GM12878 (cell line): ENCODE results near the gene FGD4. TPM values are rescaled to one million over a fixed set of nuclear protein-coding genes. Genes with fewer than 3 reads are reported as not detected.

Experiments
- ATAC-seq: fragments of 200-7000 bp; cut with Tn5 transposase; 3 replicates; pipeline ENCODE4 v1.9.1; 2020; ENCODE audit warnings: mild to moderate bottlenecking, moderate library complexity
- BruUV-seq: library from RNA; stranded (reverse); fragments of 400-500 nt; replicated peaks from 2 replicates; lab custom pipeline; 2021; lab: Mats Ljungman, UMichigan
- CTCF ChIA-PET: fragments of 300-600 bp; sonication (Branson Sonifier 250); formaldehyde crosslinking; extraction: SDS; loops from one replicate; lab custom pipeline; 2021; ENCODE audit warnings: inconsistent platforms; lab: Yijun Ruan, JAX
- POLR2A ChIA-PET: fragments of 350-600 bp; formaldehyde crosslinking; extraction: SDS; loops from one replicate; lab custom pipeline; 2021; ENCODE audit warnings: inconsistent platforms; lab: Charles Lee
- RAD21 ChIA-PET: fragments of 300-600 bp; sonication (Branson Sonifier 250); formaldehyde crosslinking; loops from one replicate; lab custom pipeline; 2023; ENCODE audit warnings: antibody characterized with exemption; ENCODE audit not compliant: unreplicated experiment; lab: Charles Lee
- SMC1A ChIA-PET: fragments of 300-600 bp; sonication (Branson Sonifier 250); formaldehyde crosslinking; loops from one replicate; lab custom pipeline; 2023; ENCODE audit not compliant: unreplicated experiment, uncharacterized antibody; lab: Charles Lee
- DNase-seq: peaks from one replicate; pipeline ENCODE4 v3.0.0-alpha.2; 2011; ENCODE audit warnings: low read depth, low spot score
- FAIRE-seq: peaks from 3 replicates; lab custom pipeline; 2011; peaks lifted over from hg19 to GRCh38; lab: Jason Lieb, UNC
- H2AFZ ChIP-seq: 2 replicates; pipeline ENCODE4 v1.6.0; 2011; ENCODE audit warnings: low read depth, low read length, control low read depth; ENCODE audit not compliant: control insufficient read depth
- H3K27ac ChIP-seq: 2 replicates; pipeline ENCODE4 v1.5.1; 2011; ENCODE audit warnings: control low read depth; ENCODE audit not compliant: control insufficient read depth, insufficient read depth
- H3K27me3 ChIP-seq, 2 experiments: replicated peaks in 1 of 2; 2 replicates each; pipeline versions ENCODE4 v1.6.0 to v1.6.1; 2011; ENCODE audit warnings: low read length in 1 of 2; ENCODE audit not compliant: control insufficient read depth in 2 of 2, insufficient read depth in 2 of 2
- H3K36me3 ChIP-seq, 2 experiments: 2 replicates each; pipeline ENCODE4 v1.5.1; 2011; ENCODE audit warnings: low read length in 1 of 2; ENCODE audit not compliant: control insufficient read depth in 2 of 2, insufficient read depth in 2 of 2
- H3K4me1 ChIP-seq: 2 replicates; pipeline ENCODE4 v1.6.1; 2011; ENCODE audit warnings: mild to moderate bottlenecking, low read length, moderate library complexity, mixed read lengths; ENCODE audit not compliant: control insufficient read depth, insufficient read depth
- H3K4me2 ChIP-seq: 2 replicates; pipeline ENCODE4 v1.6.0; 2011; ENCODE audit warnings: control low read depth; ENCODE audit not compliant: control insufficient read depth, insufficient read depth
- H3K4me3 ChIP-seq: fragments of 200-600 bp; sonication (generic); 2 replicates; pipeline ENCODE4 v1.5.1; 2016
- H3K79me2 ChIP-seq: 2 replicates; pipeline ENCODE4 v1.6.0; 2011; ENCODE audit warnings: low read length; ENCODE audit not compliant: control insufficient read depth, insufficient read depth
- H3K9ac ChIP-seq: 2 replicates; pipeline ENCODE4 v1.8.0; 2011; ENCODE audit warnings: low read length, control low read depth, mixed read lengths; ENCODE audit not compliant: control insufficient read depth, insufficient read depth
- H3K9me3 ChIP-seq: replicated peaks from 3 replicates; pipeline ENCODE4 v1.5.1; 2011; ENCODE audit warnings: mild to moderate bottlenecking, low read length; ENCODE audit not compliant: control insufficient read depth, insufficient read depth
- H4K20me1 ChIP-seq: 2 replicates; pipeline ENCODE4 v1.6.0; 2011; ENCODE audit not compliant: control insufficient read depth, insufficient read depth
- ATF2 ChIP-seq: IDR thresholded peaks from 2 replicates; pipeline ENCODE4 v1.6.1; 2012; ENCODE audit warnings: low read length, inconsistent platforms
- CHD1 ChIP-seq: IDR thresholded peaks from 2 replicates; pipeline ENCODE4 v1.6.1; 2012; ENCODE audit warnings: low read depth, low read length, improper control_type of control experiment
- JUND ChIP-seq: IDR thresholded peaks from 2 replicates; pipeline ENCODE4 v1.6.1; 2012; ENCODE audit warnings: low read depth, mild to moderate bottlenecking, low read length, improper control_type of control experiment, moderate library complexity
- POLR2AphosphoS2 ChIP-seq: IDR thresholded peaks from 2 replicates; pipeline ENCODE4 v1.6.1; 2011; ENCODE audit warnings: low read depth, mild to moderate bottlenecking, low read length, improper control_type of control experiment, moderate library complexity
- POU2F2 ChIP-seq: IDR thresholded peaks from 3 replicates; pipeline ENCODE4 v1.6.1; 2011; ENCODE audit warnings: low read depth, mild to moderate bottlenecking, low read length, borderline replicate concordance
- SUPT20H ChIP-seq: IDR thresholded peaks from 2 replicates; pipeline ENCODE4 v1.6.1; 2011; ENCODE audit warnings: low read depth, mild to moderate bottlenecking, low read length, moderate library complexity, borderline replicate concordance; ENCODE audit not compliant: control insufficient read depth
- TCF3 ChIP-seq: IDR thresholded peaks from 2 replicates; pipeline ENCODE4 v1.6.1; 2012; ENCODE audit warnings: low read depth, mild to moderate bottlenecking, low read length, borderline replicate concordance; ENCODE audit not compliant: insufficient read depth
- YY1 ChIP-seq: IDR thresholded peaks from 2 replicates; pipeline ENCODE4 v1.6.1; 2011; ENCODE audit warnings: low read depth, mild to moderate bottlenecking, low read length
- ZBTB33 ChIP-seq: fragments of 450-650 bp; IDR thresholded peaks from 2 replicates; pipeline ENCODE4 v1.6.1; 2017; ENCODE audit warnings: mild to moderate bottlenecking
- WGBS: methylation state at CpG from one replicate; pipeline ENCODE4 v1.1.6; 2016; ENCODE audit warnings: low lambda C conversion rate; ENCODE audit not compliant: insufficient replicate concordance, insufficient coverage; ENCODE audit errors: missing lambda C conversion rate; 5-methylcytosine and 5-hydroxymethylcytosine counted together
- in situ Hi-C: fragments of 300-500 bp; cut with MboI; formaldehyde crosslinking; loops from 9 replicates; pipeline ENCODE4 v1.14.3; 2018; ENCODE audit warnings: mixed read lengths
- intact Hi-C: fragments of 100-400 bp; cut with micrococcal nuclease; formaldehyde crosslinking; loops from one replicate; pipeline ENCODE4 v1.14.2; 2022; ENCODE audit not compliant: unreplicated experiment
- polyA plus RNA-seq, 11 experiments: library from polyadenylated mRNA; depleted of rRNA in 4 of 11; unstranded in 6 of 11; stranded (reverse) in 5 of 11; fragments of >200 nt; fragmentation: Nextera tagmentation in 4 of 11; fragmentation: Illumina TruSeq in 1 of 11; extraction: Ambion mirVana in 4 of 11; extraction: Trizol in 1 of 11; gene quantifications; 1 replicate in 1 of 11; 2 replicates in 10 of 11; pipeline versions ENCODE4 v1.2.1 to v1.2.3, GENCODE V29; 2011 to 2016; ENCODE audit warnings: inconsistent platforms in 2 of 11, missing spikeins in 2 of 11, low read depth in 1 of 11
- total RNA-seq, 4 experiments: library from RNA; depleted of rRNA in 3 of 4; stranded (reverse); fragments of >200 nt in 3 of 4; fragmentation: Illumina TruSeq in 1 of 4; extraction: Trizol in 1 of 4; gene quantifications; 2 replicates each; pipeline versions ENCODE4 v1.2.1 to v1.2.3, GENCODE V29; 2013 to 2021
- TF ChIP-seq, protein P1 (sequence below): IDR thresholded peaks from 2 replicates; pipeline ENCODE4 v1.6.1; 2012; ENCODE audit warnings: low read depth, low read length, improper control_type of control experiment
- TF ChIP-seq, protein P2 (sequence below): fragments of 450-650 bp; IDR thresholded peaks from 2 replicates; pipeline ENCODE4 v1.6.1; 2017; ENCODE audit warnings: borderline replicate concordance

The FGD4 gene
- total and polyA plus RNA-seq, 10 of the 15 experiments (the other 5 are each of a cell fraction or from before 2014, with no cell fraction given): 0.01 to 0.18 (median 0.08) TPM; not detected in 3

DNA sequence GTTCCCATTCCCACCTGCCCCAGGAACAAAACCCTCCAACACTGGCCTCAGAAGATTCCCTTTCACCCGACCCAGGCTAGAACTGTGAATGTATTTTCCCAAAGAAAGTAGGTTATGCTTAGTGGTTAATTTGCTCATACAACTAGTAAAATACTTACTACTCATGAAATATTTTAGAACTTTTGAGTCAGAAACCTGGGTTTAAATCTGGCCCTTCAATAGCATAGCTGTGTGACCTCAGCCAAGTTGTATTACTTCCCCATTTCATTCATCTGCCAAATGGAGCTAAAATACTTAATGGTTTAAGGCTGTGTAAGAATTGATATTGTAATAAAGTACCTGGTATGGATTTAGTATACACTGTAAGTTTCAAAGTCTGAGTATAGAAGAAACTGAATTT is 210.6 kb downstream of the FGD4 start (continued):
- TF ChIP-seq POU2F2: no peak
- TF ChIP-seq YY1: no peak
- no peak for TF ChIP-seq CHD1
- no peak for TF ChIP-seq JUND
- TF ChIP-seq SUPT20H: no peak
- TF ChIP-seq, protein P1, sequence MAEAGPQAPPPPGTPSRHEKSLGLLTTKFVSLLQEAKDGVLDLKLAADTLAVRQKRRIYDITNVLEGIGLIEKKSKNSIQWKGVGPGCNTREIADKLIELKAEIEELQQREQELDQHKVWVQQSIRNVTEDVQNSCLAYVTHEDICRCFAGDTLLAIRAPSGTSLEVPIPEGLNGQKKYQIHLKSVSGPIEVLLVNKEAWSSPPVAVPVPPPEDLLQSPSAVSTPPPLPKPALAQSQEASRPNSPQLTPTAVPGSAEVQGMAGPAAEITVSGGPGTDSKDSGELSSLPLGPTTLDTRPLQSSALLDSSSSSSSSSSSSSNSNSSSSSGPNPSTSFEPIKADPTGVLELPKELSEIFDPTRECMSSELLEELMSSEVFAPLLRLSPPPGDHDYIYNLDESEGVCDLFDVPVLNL: no peak
- TF ChIP-seq POLR2AphosphoS2: no peak
- no peak for TF ChIP-seq TCF3
- TF ChIP-seq ATF2: peak; percentile 49

GRCh38 chr12:32611986-32612385 is 212.6 kb downstream of the FGD4 start:
- ATAC-seq: no peak
- in situ Hi-C loops: no loop called here
- no TSS peak for BruUV-seq

More at GRCh38 chr12:32611986-32612385, 212.6 kb downstream of the FGD4 start:
- DNase-seq: no peak
- no peaks in the 10 kb centered on the region for H3K27me3 ChIP-seq
- POLR2A ChIA-PET: interaction anchor here (0.6 kb wide), 1 partner anchor 73 kb away, joined by 3 read pairs; no protein-coding TSS in a partner anchor
- SMC1A ChIA-PET: no interaction called here
- no peaks in the 10 kb centered on the region for H3K79me2 ChIP-seq
- TF ChIP-seq SUPT20H (no peak), ZBTB33 (no peak)
- TF ChIP-seq, protein P2, sequence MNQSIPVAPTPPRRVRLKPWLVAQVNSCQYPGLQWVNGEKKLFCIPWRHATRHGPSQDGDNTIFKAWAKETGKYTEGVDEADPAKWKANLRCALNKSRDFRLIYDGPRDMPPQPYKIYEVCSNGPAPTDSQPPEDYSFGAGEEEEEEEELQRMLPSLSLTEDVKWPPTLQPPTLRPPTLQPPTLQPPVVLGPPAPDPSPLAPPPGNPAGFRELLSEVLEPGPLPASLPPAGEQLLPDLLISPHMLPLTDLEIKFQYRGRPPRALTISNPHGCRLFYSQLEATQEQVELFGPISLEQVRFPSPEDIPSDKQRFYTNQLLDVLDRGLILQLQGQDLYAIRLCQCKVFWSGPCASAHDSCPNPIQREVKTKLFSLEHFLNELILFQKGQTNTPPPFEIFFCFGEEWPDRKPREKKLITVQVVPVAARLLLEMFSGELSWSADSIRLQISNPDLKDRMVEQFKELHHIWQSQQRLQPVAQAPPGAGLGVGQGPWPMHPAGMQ: no peak
- H3K9me3 ChIP-seq: no peaks in the 10 kb centered on the region
- no peak overlapping the region for H2AFZ ChIP-seq
- RAD21 ChIA-PET: no interaction called here
- no peak overlapping the region for H3K4me2 ChIP-seq
- WGBS: 88% methylated on average over 11 of the region's 11 CpGs
- no peaks in the 10 kb centered on the region for H3K36me3 ChIP-seq
- intact Hi-C loops: no loop called here
- no peaks in the 10 kb centered on the region for H3K4me1 ChIP-seq
- no peaks in the 10 kb centered on the region for H4K20me1 ChIP-seq
- no peak overlapping the region for H3K9ac ChIP-seq
- no peak overlapping the region for H3K27ac ChIP-seq
- no peak overlapping the region for H3K4me3 ChIP-seq
- FAIRE-seq: no peak
- CTCF ChIA-PET: no interaction called here
